Suppressor macrophage (primary cell): ENCODE data around the gene GPC6.
"Not testable (repeated sequence)": the region's sequence is repeated elsewhere in the genome, so short reads cannot be mapped to it uniquely, and the experiment has no call there.

Experiments used
- DNase-seq, 4 experiments: peaks; one replicate each; pipeline ENCODE4 v3.0.0-alpha.2; 2020 to 2022

Gene GPC6

DNA sequence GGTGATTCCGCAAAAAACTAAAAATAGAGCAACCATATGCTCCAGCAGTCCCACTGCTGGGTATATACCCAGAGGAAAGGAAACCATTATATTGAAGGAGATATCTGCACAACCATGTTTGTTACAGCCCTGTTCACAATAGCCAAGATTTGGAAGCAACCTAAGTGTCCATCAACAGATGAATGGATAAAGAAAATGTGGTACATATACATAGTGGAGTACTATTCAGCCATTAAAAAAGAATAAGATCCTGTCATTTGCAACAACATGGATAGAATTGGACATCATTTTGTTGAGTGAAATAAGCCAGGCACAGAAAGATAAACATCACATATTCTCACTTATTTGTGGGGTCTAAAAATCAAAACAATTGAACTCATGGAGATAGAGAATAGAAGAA, 97.3 kb downstream of the GPC6 start:
- not testable (repeated sequence) for DNase-seq

DNA sequence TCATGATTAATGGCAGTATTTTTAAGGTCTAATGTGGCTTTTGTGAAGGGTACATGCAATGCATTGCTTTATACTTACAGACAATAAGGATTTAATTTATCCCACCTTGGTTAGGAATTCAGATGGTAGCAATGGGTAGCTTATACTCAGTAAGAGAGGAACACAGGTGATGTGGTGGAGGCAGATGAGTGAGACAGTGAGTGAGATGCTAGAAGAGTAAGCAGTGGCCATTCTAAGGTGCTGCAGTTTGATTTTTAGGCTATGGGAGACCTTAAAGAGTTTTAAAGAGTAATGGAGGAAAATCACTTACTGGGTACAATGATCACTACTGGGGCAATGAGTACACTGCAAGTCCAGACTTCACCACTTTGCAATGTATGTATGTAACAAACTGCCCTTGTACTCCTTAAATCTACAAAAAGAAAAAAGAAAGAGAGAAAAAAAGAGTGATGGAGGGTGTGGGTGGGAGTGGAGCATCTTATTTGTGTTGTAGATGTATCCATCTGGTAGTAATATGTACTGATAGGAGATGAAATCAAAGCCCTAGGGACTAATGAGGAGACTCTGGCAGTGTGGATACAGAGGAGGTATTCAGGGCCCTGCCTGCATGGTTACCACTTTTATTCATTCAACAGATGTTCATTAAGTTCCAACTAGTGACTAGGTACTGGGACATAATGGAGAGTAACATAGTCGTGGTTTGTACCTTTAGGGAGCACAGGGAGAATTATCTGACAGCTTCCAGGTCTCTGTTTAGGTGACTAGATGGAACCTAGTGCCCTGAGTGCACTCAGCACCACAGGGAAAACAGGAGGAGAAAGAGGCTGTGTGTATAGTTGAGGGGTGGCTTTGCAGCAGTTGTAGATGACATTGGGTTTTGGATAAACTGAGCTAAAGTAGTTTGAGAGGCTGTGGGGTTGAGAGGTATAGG, 99.0 kb downstream of the GPC6 start:
- DNase-seq: no peak

DNA sequence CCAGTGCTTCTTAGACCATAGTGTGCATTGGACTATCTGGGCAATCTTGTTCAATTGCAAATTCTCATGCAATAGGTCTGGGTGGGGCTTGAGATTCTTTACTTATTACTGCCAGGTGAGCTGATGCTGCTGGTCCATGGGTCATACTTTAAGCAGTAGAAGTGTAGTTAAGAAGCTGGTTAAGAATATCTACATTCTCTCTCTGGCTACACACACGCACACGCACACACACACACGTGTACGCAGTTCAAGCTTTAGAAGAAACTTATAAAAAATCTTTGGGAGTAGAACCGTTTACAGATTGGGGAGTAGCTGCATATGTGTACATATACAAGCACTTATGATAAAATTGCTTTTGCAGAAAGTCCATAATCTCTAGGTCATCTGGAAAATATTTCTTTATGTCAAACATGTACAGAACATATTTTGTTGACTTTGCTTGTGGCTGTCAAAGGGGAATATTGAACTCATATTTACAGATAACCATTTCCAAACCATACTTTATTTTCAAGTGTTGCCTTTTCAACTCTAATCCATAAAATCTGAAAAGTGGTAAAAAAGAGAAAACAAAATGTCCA, 99.7 kb downstream of the GPC6 start:
- DNase-seq: no peak

DNA sequence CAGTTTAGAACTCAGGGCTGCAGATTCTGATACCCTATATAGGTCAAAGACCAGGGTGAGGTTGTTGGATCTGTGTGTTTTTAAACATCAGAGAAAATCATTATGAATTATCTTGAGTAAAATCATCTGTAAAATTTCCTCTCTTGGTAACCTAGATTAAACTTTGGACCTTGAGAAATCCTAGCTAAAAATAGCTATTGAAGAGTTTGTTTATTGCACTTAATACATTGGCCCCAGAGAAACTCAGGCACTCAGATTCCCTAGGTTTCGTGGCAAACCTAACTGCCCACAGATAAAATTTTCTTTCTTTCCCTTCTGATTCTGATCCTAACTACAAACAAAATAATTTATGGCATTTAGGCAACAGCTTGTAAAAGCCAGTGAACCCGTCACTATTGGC, 102.3 kb downstream of the GPC6 start:
- no peak for DNase-seq

DNA sequence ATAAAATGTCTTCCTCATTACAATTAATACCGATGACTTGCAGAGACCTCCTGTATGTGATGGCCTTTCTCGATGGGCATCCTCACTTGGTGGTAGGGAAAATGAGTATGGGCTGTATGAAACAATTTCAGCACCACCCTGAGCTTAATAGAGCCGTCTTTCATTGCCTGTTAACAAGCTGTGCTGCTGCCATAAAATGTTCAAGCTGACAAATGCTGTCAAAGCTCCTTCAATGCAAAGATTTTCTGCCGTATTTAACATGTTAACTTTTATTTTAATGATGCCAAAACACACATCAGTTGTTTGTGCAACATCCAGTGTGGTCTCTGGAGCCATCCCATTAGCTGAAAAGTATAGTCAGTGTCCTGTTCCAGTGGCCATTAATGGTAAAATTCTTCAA, 110.1 kb downstream of the GPC6 start:
- no peak for DNase-seq

DNA sequence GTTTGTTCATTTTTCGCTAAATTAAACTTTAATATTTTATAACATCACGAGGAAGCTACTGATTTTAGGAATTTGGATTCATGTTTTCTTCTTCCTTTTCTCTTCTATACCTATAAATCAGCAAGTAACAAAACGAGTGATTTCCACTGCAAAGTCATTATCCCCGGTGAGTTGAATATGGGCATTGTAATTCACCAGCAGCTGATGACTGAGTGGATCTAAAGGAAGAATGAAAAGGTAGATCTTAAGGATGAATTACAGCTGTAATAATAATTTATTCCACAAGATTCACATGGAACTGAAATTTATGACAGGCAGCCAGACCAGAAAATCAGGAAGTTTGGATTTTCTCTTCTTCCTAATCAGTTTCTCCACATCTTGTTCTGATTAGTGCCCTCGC, 111.4 kb downstream of the GPC6 start:
- no peak for DNase-seq

DNA sequence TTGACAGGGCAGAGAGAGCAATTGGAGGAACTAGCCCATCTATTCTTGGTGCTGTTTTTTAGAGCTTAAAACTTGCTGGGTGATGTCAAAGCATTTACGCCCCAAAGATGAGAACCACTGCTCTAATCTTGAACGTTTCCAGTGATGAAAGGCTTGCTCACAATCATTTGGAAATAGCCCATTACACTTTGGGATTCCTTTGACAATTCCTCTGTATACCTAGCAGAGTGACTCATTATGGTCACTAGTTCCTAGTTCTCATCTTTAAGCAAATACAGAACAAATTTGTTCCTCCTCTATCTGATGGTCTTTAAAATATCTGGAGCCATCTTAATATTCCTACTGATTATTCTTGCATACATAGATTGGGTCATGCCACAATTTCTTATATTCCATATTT, 112.3 kb downstream of the GPC6 start:
- no peak for DNase-seq

DNA sequence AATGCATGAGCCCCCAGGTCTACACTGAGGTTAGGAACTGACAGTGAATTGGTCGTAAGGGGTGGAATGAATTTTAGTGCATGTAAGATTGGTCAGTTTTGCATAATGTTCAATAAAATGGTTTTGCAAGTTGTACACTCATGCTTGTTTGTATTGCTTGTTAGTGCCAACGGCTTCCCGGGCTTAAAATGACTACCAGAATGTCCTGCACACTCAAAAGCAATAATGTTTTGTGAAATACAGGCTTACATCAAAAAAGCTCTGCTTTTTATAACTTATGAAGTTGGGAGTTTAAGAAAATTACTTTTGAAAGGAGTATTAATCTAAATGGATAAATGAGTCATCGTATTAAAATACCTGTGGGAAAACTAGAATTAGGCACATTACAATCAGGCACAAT, 112.9 kb downstream of the GPC6 start:
- DNase-seq: no peak

DNA sequence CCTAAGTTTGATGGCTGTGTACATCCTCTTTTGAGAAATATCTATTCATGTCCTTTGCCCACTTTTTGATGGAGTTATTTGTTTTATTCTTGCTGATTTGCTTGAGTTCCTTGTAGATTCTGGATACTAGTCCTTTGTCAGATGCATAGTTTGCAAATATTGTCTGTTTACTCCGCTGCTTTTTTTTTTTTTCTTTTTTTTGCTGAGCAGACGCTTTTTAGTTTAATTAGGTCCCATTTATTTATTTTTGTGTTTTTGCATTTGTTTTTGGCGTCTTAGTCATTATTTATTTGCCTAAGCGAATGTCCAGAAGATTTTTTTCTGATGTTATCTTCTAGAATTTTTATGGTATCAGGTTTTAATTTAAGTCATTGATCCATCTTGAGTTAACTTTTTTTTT, 114.9 kb downstream of the GPC6 start:
- DNase-seq: no peak

DNA sequence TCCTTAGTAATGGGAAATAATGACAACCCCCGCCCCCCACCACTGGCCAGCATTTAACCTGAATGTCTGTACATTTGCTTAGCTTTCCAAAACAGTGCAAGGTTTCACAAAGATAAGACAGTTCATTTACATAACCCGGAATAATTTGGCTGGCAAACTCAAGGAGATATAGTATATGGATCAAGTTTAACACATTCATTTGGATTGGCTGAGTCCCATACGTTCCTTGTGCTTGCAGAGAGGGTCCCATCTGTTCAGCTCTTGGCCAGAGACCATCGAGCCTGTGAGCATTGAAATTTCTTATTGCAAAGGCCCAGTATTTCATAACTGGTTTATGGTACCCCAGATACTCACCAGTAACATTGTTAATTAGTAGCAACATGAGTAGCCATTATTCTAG, 116.5 kb downstream of the GPC6 start:
- DNase-seq: no peak

DNA sequence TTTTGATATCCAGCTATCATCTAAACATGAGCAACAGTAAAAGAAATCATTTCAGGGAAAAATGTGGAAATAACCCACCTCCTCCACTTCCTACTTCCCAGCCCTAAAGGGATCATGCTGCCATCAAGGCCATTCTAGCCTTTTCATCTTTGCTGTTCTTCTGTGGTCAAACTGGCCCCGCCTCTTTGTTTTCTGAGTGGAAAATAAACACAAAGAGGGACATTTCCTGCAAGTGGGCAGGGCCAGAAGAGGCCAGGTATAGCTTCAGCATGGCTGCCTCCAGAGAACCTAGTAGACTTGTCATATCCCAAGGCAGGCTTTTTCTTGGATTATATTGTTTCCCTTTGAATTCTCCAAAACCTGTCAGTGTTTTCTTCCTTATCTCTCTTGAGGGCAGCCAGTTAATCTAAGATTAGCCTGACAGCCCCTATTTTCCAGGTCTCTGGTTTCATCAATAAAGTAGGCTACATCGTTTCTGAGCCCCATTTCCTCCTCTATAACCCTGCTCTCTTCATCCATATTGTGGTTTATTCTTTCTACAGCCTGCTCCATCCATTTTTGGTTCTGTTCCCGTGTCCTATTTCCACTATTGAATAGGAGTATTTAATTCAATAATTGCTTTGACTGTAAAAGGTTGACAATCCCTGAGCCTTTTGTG, 117.6 kb downstream of the GPC6 start:
- DNase-seq: no peak

DNA sequence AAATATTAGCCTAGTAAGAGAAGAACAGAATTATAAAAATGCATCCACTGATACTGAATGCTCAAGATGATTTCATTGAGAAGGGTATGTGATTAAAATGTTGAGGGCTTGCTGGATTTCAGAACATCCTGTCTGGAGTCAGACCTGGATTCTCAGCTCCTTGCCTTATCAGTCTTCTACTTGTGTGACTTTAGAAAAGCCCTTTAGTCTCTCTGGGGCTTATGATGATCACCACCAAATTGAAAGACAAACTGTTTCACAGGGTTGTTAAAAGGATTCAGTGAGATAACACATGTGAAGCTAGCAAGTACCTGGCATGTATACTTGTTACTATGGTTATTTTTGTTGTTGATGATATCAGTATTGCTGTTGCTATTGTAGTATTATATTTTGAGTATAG, 118.4 kb downstream of the GPC6 start:
- no peak for DNase-seq

DNA sequence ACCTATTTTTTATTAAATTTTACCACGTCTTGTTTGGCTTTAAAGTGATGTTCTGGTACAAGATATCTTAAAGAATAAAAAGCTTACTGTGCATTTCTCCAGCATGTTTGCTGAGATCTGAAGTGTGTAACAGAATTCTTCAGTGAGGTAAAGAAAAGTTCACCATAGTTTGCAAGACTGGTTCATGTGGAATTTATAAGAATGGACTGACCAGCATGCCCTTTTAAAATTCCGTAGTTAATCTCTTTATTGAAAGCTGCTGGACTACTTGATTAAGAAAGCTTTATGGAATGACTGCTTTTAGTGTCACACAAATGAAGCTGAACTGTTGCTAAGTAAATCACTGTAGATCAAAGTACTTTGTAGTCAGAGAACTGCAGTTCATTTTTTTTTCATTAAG, 119.2 kb downstream of the GPC6 start:
- DNase-seq: no peak

DNA sequence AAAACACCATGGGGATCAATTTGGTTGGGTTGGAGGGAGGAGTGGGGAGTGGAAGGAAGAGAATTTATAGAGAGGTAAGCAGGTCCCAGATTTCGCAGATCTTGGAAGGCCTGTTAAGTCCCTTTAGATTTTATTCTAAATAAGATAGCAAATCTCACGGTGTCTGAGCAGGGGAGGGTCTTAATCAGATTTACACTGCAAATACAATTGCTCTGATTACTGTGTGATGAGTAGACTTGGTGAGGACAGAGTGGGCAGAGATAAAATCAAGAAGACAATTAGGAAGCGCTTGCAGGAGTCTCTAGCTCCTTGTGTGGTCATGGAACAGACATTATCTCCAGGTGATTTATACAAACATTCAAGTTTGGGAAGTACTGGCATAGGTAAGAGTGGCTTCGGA, 126.0 kb downstream of the GPC6 start:
- no peak for DNase-seq

DNA sequence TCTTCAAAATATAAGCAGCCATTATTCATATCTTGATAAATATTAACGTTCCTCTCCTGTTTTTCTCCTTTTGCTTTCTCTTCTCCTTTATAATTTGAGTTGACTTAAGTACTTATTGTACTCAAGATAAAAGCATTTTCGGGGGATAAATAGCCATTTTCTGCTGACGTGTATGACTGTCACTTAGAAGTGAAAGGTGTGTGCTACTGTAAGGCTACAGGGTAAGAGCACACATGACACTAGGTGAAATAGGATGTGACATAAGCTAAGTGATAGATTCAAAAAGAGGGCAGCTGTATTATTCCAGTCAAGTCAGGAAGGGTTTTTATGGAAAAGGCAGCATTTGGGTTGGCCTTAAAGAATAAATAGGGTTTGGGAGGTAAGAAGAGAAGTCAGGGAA, 128.5 kb downstream of the GPC6 start:
- DNase-seq: no peak

DNA sequence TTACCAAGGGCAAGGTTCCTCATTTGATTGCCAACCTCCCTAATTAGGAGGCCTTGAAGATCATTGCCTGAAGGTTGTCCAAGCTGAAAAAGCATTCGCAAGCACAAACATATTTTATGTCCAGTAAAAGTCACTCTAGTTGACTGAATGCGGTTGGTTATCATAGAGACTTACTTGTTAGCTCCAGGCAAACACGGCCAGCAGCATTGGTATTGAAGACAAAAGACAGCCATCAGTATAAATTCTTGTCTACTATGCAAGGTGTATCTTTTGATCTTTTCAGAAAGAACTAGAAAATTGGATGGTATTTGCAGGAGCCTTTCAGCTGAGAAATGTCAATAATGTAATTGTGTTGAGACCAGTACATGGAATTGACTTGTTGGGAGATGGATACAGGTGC, 129.9 kb downstream of the GPC6 start:
- DNase-seq: no peak

DNA sequence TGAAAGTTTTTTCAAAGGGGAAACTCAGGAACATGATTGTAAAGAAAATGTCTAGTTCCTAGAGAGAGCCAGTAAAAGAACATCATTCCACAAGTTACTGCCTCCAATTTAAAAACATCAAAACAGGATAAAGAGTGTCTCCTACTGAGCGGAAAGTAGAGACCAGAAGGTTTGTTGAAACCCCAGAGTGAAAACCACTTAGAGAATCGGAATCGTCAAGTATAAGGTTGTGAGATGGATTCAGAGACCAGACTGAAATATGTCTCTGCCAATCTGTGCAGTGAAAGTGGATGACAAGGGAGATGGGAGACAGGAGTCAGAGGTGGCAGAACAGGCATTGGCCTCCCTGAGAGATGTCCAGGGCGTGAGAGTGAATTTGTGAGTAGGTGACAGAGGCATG, 133.4 kb downstream of the GPC6 start:
- no peak for DNase-seq

DNA sequence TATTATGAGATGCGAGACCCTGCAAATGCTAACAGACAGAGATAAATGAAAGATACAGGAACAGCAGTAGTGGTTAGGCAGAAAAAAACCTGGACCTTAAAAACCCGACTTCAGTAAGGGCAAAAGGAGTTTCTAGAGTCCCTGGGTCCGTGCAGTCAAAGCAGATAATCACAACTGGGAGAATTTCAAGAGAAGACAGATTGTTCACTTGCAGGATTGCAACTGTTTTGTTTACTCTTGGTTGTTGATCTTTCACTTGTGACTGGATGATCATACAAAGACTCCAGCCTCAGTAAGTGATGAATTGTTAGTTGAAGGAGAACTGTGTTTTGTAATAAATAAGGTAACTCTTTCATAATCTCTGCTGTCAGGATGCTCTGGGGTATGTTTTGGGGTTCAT, 135.1 kb downstream of the GPC6 start:
- DNase-seq: no peak

DNA sequence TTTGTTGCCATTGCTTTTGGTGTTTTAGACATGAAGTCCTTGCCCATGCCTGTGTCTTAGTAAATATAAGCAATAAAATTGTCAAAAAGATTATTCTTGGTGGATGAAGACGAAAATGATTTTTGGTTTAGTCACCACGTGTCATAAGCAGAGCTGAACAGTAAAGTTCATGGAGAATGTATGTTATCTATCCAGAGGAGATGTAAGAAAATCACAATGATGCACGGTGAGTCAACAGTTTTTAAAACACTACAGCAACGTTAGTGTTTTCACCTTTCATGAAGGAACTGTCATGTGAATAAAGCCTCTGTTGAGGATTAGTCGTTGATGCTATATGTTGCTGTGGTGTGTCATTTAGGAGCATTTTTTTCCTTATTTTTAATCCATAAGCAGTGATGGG, 137.6 kb downstream of the GPC6 start:
- DNase-seq: no peak

DNA sequence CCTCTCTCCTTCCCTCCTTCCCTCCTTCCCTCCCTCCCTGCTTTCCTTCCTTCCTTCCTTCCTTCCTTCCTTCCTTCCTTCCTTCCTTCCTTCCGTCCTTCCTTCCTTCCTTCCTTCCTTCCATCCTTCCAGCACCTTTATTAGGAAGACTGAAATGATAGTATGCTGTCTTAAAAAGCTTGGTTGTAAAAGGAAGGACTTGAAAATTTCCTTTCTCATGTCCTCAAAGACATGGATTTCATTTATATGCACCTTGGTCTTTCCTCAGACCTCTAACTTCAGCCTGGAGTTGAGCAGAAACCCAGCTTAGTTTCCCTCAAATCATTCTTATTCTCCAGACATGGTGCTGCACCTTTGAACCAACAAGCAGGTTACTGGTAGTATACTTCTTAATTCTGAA, 141.7 kb downstream of the GPC6 start:
- DNase-seq: no peak

DNA sequence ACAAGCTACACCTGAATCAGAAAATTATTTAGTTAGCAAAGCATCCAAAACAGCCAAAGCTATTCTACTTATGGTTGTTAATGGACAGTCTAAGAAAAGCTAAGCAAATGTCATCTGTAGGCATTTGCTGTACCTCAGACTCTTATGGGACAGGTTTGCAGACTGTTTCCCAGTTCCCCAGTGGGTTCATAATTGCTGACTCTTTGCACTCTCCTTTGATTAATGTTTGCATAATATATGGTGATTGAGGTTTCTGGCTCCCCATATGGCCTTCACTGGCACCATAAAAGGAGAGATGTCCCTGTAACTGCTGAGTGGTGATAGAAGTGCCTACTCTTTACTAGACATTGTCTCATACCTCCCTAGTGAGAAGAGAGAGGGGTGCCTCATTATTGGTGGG, 142.1 kb downstream of the GPC6 start:
- no peak for DNase-seq

DNA sequence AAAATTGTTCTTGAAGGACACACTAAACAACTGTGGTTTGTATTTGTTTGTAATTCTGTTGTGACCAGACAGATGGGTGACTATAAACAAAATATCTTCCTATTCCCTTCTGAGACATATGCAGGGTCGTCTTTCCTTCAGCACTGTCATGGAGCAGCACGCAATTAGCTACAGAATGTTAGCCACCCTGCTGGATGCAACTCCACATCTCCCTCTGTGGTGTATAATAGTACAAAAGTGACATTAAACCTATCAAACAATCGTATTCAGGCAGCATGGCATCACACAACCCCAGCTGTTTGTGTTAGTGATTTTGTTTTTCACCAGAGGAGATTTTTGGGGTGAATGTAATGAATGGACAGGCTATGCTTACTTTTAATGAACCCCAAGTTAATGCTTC, 146.2 kb downstream of the GPC6 start:
- DNase-seq: no peak

DNA sequence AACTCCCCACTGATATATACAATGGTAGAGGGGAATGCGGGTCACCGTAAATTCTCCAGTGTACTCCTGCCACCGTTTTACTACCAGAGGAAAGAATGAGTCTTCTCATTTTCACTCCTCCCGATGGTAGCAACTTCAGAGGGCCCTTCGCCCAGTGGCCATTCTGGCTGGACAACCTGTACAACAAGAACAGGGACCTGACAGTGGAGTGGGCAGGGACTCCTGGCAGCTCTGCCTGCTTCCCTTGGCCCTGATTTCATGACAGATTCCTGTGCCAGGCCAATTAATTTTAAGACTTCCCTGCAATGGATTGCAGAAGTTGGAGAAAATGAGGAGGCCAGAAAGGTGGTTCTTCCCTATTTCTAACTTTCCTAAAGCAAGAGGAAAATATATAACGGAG, 148.9 kb downstream of the GPC6 start:
- DNase-seq: no peak

DNA sequence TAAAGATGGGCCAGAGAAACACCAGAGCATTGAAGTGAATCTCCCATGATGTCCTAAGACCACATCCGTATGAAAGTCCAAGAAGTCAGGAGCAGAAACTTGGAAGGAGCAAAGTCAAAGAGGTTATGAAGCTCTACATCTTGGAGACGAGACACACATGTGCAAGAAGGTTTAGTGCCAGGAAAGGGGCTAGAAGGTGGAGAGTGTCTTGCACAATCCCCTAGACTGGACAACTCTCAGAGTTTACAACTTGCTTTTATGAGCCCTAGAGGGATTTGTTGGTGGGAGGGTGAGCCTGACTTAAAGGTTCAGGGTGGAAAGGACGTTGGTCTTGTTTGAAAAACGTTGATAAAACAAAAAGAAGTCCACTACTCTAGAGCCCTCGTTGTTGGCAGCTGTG, 150.6 kb downstream of the GPC6 start:
- DNase-seq: no peak
